Measurements from ENCODE around the gene DVL1.

The DVL1 gene

DNA sequence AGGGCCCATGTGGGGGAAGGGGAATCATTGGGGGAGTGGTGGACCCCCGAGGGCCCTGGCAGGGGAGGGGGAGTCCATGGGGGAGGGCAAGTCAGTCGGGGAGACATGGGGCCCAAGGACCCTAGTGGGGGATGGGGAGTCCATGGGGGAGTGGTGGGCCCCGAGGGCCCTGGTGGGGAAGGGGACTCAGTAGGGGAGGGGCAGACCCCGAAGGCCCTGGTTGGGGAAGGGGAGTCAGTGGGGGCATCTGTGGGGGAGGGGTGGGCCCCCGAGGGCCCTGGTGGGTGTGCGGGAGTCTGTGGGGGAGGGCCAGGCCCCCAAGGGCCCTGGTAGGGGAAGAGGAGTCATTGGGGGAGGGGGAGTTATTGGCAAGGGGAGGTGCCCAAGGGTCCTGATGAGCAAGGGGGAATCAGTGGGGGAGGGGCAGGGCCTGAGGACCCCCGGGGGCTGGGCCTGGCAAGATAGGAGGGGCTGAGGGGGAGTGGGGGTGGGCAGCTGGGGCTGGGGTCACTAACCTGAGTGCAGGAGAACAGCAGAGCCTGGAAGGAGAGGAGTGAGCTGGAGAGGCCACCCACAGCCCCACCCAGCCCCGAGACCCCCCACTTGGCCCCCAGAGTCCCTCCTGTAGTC, 7.1 kb upstream of the DVL1 start:
- no peak for DNase-seq
- Histone ChIP-seq H3K27me3 (ENCODE audit: insufficient read depth, low read depth, severe bottlenecking) (no peaks in the 10 kb centered on the region), H3K27ac (no peak overlapping the region), H3K36me3 (peaks cover 31% of the 10 kb centered on the region), H3K9me3 (ENCODE audit: severe bottlenecking) (no peaks in the 10 kb centered on the region), H3K4me3 (ENCODE audit: low read depth, low read length) (peak overlapping the region; percentile 86)
- TF ChIP-seq, protein P1, sequence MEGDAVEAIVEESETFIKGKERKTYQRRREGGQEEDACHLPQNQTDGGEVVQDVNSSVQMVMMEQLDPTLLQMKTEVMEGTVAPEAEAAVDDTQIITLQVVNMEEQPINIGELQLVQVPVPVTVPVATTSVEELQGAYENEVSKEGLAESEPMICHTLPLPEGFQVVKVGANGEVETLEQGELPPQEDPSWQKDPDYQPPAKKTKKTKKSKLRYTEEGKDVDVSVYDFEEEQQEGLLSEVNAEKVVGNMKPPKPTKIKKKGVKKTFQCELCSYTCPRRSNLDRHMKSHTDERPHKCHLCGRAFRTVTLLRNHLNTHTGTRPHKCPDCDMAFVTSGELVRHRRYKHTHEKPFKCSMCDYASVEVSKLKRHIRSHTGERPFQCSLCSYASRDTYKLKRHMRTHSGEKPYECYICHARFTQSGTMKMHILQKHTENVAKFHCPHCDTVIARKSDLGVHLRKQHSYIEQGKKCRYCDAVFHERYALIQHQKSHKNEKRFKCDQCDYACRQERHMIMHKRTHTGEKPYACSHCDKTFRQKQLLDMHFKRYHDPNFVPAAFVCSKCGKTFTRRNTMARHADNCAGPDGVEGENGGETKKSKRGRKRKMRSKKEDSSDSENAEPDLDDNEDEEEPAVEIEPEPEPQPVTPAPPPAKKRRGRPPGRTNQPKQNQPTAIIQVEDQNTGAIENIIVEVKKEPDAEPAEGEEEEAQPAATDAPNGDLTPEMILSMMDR (IDR thresholded peaks at IDR 0.05; ENCODE audit: low read depth, low read length): no peak

DNA sequence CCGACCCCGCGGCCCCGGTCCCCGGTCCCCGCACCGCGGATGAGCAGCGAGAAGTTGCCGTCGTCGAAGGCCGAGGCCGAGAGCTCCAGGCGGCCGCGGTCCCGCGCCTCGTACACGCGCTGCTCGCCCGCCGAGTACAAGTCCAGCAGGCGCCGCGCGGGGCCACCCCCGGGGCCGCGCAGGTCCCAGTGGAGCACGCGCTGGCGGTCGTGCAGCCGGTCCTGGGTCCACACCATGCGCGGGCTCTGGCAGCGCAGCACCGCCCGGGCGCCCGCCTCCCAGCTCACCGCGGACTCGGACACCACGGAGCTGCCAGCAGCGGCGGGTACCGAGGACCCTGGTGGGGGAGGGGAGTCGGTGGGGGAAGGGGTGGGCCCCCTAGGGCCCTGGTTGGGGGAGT, 6.2 kb upstream of the DVL1 start:
- no peaks in the 10 kb centered on the region for H3K9me3 ChIP-seq (ENCODE audit: severe bottlenecking)
- H3K27me3 ChIP-seq (ENCODE audit: insufficient read depth, low read depth, severe bottlenecking): no peaks in the 10 kb centered on the region
- no peak for DNase-seq
- TF ChIP-seq, protein P1 (IDR thresholded peaks at IDR 0.05; ENCODE audit: low read depth, low read length): no peak
- H3K4me3 ChIP-seq (ENCODE audit: low read depth, low read length): no peak overlapping the region
- peaks cover 31% of the 10 kb centered on the region for H3K36me3 ChIP-seq
- no peak overlapping the region for H3K27ac ChIP-seq

DNA sequence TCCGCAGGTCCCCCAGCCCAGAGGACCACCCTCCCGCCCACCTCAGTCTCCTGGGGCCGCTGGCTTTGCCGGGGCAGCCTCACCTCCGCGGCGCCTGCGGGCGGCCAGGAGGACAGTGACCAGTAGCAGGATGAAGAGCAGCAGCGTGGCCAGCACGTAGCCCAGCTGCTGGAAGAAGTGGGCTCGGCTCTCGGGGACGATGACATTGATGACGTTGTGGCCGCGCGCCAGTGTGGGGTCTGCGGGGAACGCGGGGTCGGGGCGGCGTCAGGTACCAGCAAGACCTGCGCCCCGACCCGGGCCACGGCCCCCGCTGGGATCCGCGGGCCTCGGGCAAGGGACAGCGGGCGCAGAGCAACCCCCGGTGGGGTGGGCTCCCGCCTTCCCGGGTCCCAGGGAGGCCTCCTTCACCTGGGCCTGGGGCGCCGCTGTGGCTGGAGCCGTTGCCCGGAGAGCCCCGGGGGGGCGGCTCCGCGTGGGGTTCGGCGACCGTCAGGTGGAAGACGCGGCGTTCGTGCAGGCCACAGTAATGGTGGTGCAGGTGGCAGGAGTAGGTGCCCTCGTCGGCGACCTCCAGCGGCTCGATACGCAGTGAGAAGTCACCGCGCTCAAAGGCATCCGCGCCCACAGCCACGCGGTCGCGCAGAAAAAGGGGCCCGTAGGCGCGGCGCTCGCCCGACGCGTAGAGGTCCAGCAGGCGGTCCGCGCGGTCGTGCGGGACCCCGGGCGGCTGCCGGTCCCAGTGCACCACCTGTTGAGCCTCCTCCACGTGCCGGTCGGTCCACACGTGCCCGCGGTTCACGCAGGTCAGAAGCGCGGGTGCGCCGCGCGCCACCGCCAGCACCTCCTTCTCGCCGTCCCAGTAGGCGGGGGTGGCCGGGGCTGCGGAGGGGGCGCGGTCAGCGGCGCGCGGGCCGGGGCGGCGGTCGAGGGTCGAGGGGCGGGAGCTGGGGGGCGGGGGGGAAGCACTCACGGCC, 5.3 kb upstream of the DVL1 start:
- H3K27ac ChIP-seq: peak overlapping the region; percentile 73
- TF ChIP-seq, protein P1 (IDR thresholded peaks at IDR 0.05; ENCODE audit: low read depth, low read length): no peak
- H3K36me3 ChIP-seq: peaks cover 31% of the 10 kb centered on the region
- no peak for DNase-seq
- no peak overlapping the region for H3K4me3 ChIP-seq (ENCODE audit: low read depth, low read length)
- H3K27me3 ChIP-seq (ENCODE audit: insufficient read depth, low read depth, severe bottlenecking): no peaks in the 10 kb centered on the region
- no peaks in the 10 kb centered on the region for H3K9me3 ChIP-seq (ENCODE audit: severe bottlenecking)

DNA sequence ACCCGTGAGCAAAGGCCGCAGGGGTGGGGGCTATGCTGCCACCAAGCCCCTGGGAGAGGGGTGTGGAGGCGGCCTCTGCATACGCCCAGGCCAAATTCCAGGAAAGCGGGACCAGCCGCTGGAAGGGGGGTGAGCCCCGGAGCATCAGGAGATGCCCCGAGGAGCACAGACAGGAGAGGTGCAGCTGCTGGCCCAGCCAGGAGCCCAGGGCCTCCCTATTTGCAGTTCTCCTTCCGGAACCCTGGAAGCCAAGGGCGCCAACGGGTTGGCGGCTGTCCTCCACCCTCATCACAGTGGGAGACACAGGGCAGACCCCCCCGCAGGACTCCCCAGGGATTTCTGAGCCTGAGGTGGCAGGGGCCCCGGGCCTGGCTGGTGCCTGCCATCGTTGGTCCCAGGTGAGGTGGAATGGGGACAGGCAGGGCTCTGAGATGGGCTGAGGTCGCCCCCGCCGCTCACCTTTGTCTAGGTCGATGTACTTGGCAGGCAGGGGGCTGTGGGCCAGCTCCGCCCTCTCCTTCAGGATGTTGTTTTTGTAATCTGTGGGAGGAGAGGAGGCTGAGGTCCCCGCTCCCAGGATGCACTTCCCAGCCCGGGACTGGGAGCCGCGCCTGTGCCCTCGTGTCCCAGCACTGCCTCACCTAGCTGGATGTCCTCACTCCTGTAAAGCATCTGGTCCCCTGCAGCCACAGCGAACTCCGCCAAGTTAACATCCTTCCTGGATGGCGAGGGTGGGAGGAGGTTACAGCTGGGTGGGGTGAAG, 4.4 kb upstream of the DVL1 start:
- H3K9me3 ChIP-seq (ENCODE audit: severe bottlenecking): no peaks in the 10 kb centered on the region
- H3K36me3 ChIP-seq: peaks cover 31% of the 10 kb centered on the region
- peak overlapping the region; percentile 73 for H3K27ac ChIP-seq
- no peak overlapping the region for H3K4me3 ChIP-seq (ENCODE audit: low read depth, low read length)
- TF ChIP-seq, protein P1 (IDR thresholded peaks at IDR 0.05; ENCODE audit: low read depth, low read length): no peak
- DNase-seq: no peak
- no peaks in the 10 kb centered on the region for H3K27me3 ChIP-seq (ENCODE audit: insufficient read depth, low read depth, severe bottlenecking)

DNA sequence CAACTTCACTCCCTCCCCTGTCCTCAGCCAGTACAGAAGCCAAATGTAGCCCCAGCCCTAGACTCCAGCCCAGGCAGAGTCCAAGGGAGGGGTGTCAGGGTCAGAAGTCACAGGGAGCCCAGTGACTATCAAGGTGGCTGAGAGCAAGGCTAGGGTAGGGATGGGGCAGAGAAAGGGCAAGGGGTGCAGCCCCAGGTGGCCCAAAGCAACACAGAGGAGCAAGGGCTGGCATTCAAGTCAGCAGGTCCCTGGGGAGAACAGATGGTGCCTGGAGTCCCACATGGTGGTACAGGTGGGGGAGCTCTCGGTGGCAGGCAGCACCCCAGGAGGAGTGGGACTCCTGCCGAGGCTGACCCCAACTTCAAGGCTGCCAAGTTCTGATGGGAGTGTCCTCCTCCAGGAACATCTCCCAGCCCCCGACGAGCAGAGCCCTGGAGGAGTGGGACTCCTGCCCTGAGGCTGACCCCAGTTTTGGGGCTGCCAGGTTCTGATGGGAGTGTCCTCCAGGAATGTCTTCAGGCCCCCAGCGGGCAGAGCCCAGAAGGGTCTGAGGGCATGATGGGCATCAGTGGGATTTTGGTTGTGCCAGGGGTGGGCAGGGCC, 3.7 kb upstream of the DVL1 start:
- H3K4me3 ChIP-seq (ENCODE audit: low read depth, low read length): no peak overlapping the region

More for the DNA sequence above, 3.7 kb upstream of the DVL1 start:
- no peak for DNase-seq
- TF ChIP-seq, protein P1 (IDR thresholded peaks at IDR 0.05; ENCODE audit: low read depth, low read length): no peak
- Histone ChIP-seq H3K27ac (peak overlapping the region; percentile 73), H3K27me3 (ENCODE audit: insufficient read depth, low read depth, severe bottlenecking) (no peaks in the 10 kb centered on the region), H3K9me3 (ENCODE audit: severe bottlenecking) (no peaks in the 10 kb centered on the region), H3K36me3 (peaks cover 31% of the 10 kb centered on the region)
